Measurements from ENCODE around the gene INPP5E.

Gene INPP5E

DNA sequence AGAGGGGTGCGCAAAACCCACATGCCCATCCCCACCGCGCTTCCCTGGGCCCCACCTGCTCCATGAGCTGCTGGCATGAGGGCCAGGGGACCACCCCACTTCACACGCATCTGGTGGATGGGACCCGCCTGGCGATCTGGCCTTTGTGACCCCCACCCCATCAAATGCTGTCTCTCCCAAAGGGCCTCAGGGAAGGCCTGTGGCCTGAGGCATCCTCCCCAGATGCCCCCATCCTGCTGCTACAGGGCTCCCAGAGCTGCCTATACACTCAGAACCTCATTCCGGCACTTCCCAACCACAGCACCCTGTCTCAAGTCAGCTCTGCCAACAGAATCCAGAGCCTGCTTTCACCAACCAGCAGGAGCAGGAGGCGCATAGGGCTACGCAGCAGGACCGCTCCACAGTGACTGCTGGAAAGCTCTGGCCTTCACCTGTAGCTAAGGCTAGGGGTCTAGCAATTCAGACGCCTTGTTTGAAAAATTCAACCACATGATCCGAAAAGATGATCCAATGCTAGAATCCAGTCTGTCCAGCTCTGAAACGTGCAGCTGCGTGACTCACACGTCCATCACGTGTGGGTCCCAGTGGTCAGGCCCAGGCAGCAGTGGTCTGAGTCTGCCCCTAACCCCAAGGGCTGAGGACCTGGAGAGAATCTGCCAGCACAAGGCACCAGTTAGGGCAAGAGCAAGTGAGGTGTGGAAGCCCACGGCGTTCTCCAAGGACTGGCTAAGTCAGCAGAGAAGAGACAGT, 38.3 kb downstream of the INPP5E start:
- DNase-seq (ENCODE audit: insufficient read length, low spot score): no peak
- FAIRE-seq: no peak
- TF ChIP-seq, protein P1, sequence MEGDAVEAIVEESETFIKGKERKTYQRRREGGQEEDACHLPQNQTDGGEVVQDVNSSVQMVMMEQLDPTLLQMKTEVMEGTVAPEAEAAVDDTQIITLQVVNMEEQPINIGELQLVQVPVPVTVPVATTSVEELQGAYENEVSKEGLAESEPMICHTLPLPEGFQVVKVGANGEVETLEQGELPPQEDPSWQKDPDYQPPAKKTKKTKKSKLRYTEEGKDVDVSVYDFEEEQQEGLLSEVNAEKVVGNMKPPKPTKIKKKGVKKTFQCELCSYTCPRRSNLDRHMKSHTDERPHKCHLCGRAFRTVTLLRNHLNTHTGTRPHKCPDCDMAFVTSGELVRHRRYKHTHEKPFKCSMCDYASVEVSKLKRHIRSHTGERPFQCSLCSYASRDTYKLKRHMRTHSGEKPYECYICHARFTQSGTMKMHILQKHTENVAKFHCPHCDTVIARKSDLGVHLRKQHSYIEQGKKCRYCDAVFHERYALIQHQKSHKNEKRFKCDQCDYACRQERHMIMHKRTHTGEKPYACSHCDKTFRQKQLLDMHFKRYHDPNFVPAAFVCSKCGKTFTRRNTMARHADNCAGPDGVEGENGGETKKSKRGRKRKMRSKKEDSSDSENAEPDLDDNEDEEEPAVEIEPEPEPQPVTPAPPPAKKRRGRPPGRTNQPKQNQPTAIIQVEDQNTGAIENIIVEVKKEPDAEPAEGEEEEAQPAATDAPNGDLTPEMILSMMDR (IDR thresholded peaks at IDR 0.05; ENCODE audit: insufficient read depth, missing control alignments): no peak

DNA sequence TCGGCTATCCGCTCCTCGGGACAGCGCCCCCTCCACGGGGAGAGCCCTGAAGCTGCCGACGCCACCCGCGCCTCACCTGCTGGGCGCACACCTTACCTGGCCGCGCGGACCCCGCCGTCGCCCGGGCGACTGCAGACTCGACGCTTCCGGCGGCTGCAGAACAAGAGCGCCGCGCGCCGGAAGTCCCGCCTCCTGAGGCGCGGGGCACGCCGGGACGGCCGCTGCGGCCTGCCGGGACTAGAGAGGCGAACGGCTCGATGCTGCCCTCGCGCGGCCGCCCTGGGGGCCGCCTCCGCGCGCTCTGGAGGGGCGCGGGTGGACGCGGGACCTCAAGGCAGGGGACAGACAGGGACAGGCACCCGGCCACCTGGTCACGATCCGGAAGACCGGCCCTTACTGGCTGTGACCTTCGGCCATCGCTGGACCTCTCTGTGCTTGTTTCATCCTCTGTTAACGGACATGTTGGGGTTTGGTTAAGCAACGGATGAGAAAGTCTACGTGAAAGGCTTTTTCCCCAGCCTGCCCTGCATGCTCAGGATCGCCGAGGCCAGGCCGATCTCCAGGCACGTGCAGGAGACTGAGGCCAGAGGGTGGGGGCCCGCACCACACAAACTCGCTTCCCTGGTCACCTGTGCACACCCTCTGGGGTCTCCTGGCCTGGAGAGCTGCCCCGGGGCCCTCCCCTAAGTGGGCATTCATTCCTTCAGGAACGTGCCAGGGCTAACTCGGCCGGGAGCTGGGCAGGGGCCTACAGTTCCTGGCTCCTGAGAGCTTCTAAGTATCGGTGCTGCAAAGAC, 39.4 kb downstream of the INPP5E start, which contains the start of gene SNAPC4:
TSS of gene SNAPC4 (minus strand) at position 133 of the 797 bp plus-strand sequence. CDS start 1,742 bp downstream, outside the sequence.
- FAIRE-seq: no peak
- DNase-seq (ENCODE audit: insufficient read length, low spot score): peak; percentile 93
- TF ChIP-seq, protein P1 (IDR thresholded peaks at IDR 0.05; ENCODE audit: insufficient read depth, missing control alignments): peak; percentile 68

DNA sequence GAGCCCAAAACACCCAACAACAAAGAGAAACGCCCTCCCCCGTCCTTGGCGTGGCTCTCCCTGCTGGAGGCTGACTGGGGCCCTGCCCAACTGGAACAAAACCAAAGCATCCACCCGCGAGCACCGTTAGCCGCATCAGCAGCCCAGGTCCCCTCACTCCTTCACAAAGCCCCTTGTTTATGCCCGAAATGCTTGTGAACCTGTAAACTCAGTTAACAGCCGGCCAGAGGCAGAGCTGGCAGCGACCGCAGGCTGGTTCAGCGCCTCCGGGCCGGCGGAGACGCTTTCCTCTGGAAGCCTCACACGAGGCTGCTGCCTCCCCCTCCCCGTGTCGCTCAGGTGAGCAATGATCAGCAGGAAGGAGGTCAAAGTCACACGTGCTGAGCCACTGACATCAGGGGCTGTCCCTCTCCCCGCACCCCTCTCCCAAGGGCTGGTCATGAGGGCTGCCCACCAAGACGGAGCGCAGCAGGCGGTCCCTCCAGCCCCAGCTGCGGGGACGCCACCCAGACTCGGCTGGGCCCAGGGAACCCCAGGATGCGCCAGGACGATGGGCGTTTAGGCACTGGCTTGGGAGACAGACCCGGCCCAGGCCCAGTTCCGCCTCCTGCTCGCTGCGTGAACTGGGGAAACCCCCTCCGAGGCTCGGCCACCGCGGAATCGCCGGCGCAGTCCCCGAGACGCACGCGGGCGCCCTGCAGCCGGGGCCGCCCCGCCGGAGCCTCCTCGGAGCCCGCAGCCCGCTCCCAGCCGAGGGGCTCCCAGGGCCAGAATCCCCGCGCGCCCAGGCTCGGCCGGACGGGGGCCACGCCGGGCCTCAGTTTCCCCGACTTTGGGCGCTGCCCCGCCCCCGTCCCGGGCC, 40.2 kb downstream of the INPP5E start:
- FAIRE-seq: no peak
- TF ChIP-seq, protein P1 (IDR thresholded peaks at IDR 0.05; ENCODE audit: insufficient read depth, missing control alignments): no peak
- no peak for DNase-seq (ENCODE audit: insufficient read length, low spot score)

DNA sequence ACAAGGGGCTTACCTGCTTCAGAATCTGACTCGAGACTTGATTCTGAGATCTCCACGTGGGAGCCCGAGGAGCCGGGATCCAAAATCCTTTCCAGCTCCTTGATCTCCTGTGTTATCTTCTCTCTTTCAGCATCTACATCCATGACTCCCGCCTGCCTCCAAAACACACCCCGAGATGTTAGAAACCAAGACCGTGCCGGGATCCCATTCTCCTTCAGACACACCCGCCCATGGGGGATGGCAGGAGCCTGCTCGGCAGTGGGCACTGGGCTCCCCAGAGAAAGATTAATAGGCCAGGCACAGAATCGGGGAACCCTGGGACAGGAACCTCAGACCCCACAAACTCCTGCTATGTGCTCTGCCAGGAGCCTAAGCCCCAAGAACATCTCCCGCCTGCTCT, 41.4 kb downstream of the INPP5E start:
- TF ChIP-seq, protein P1 (IDR thresholded peaks at IDR 0.05; ENCODE audit: insufficient read depth, missing control alignments): no peak
- no peak for DNase-seq (ENCODE audit: insufficient read length, low spot score)

DNA sequence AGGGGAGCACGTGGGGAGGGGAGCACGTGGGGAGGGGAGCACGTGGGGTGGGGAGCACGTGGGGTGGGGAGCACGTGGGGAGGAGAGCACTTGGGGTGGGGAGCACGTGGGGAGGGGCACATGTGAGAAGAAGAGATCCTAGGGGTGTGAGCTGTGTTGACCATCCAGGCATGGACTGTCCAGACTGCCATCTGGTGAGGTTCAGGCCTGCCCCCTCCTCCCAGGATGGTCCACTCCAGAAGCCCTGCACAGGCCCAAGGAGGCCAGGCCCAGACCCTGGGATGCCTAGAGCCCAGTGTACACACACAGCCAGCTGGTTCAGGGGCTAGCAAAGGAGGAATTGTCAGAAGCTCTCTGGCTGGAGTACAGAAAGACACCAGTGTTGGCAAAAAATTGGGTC, 42.0 kb downstream of the INPP5E start:
- TF ChIP-seq, protein P1 (IDR thresholded peaks at IDR 0.05; ENCODE audit: insufficient read depth, missing control alignments): no peak
- FAIRE-seq: no peak
- no peak for DNase-seq (ENCODE audit: insufficient read length, low spot score)

More for the DNA sequence above, 41.4 kb downstream of the INPP5E start:
- FAIRE-seq: no peak

DNA sequence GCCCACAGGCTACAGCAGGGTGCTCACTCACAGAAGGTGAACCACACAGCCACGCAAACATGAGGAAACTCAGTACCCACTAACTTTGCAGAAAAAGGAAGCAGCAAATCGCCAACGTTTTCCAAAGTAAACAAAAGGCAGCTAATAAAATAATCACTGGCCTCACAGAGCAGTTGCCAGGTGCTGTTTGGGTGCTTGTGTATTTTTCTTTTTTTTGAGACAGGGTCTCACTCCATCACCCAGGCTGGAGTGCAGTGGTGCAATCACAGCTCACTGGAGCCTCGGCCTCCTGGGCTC, 43.5 kb downstream of the INPP5E start:
- no peak for FAIRE-seq
- TF ChIP-seq, protein P1 (IDR thresholded peaks at IDR 0.05; ENCODE audit: insufficient read depth, missing control alignments): no peak
- DNase-seq (ENCODE audit: insufficient read length, low spot score): no peak
